Lung (tissue), 12 donors: ENCODE measurements around the gene COL10A1. TPM values are rescaled to one million over a fixed set of nuclear protein-coding genes. Genes with fewer than 3 reads are reported as not detected.

Experiments
- ATAC-seq: fragments of 200-7000 bp; cut with Tn5 transposase; one replicate; pipeline ENCODE4 v1.9.1; 2020; ENCODE audit warnings: moderate number of reproducible peaks; ENCODE audit not compliant: insufficient read depth, low FRiP score
- DNase-seq, 3 donors: peaks; one replicate each; pipeline ENCODE4 v3.0.0-alpha.2; 2013 to 2017
- H3K27ac ChIP-seq, 2 donors: one replicate each; pipeline ENCODE4 v1.5.1; 2013; ENCODE audit warnings: mild to moderate bottlenecking in 2 of 2, moderate library complexity in 2 of 2, control low read depth in 1 of 2, inconsistent platforms in 1 of 2, low read depth in 1 of 2, low read length in 1 of 2
- H3K27me3 ChIP-seq, 3 donors: one replicate each; pipeline ENCODE4 v1.5.1; 2013; ENCODE audit warnings: low read length in 2 of 3; ENCODE audit not compliant: control insufficient read depth in 3 of 3, insufficient read depth in 3 of 3
- H3K36me3 ChIP-seq, 4 donors: one replicate each; pipeline ENCODE4 v1.5.1; 2013; ENCODE audit warnings: low read length in 4 of 4, mild to moderate bottlenecking in 1 of 4, moderate library complexity in 1 of 4; ENCODE audit not compliant: control insufficient read depth in 4 of 4, insufficient read depth in 4 of 4
- H3K4me1 ChIP-seq, 5 donors: one replicate each; pipeline ENCODE4 v1.5.1; 2013; ENCODE audit warnings: low read length in 5 of 5, mild to moderate bottlenecking in 2 of 5, moderate library complexity in 1 of 5; ENCODE audit not compliant: control insufficient read depth in 5 of 5, insufficient read depth in 5 of 5
- H3K4me3 ChIP-seq: one replicate; pipeline ENCODE4 v1.5.1; 2013; ENCODE audit warnings: mild to moderate bottlenecking, control low read depth, moderate library complexity
- H3K9ac ChIP-seq, 2 donors: one replicate each; pipeline ENCODE4 v1.5.1; 2013; ENCODE audit warnings: low read length in 2 of 2, control low read depth in 1 of 2; ENCODE audit not compliant: insufficient read depth in 1 of 2
- H3K9me3 ChIP-seq, 4 donors: one replicate each; pipeline ENCODE4 v1.5.1; 2013; ENCODE audit warnings: low read length in 3 of 4, mild to moderate bottlenecking in 1 of 4, moderate library complexity in 1 of 4; ENCODE audit not compliant: control insufficient read depth in 4 of 4, insufficient read depth in 3 of 4
- WGBS, 2 donors: extraction: QIAGEN DNeasy Blood & Tissue Kit; methylation state at CpG; one replicate each; pipeline ENCODE4 v1.1.7; 2013; 5-methylcytosine and 5-hydroxymethylcytosine counted together
- polyA plus RNA-seq, 2 donors: library from polyadenylated mRNA; stranded (reverse); fragments of 200-250 nt; gene quantifications; one replicate each; pipeline ENCODE4 v1.2.1, GENCODE V29; 2013
- total RNA-seq, 2 donors: library from RNA; depleted of rRNA in 1 of 2; stranded (reverse); fragments of >200 nt in 1 of 2; gene quantifications; one replicate each; pipeline ENCODE4 v1.2.1, GENCODE V29; 2014 to 2021
- TF ChIP-seq, protein P1 (sequence below): IDR thresholded peaks from 2 replicates; pipeline ENCODE4 v1.5.1; 2012; ENCODE audit warnings: mild to moderate bottlenecking; ENCODE audit errors: control extremely low read depth, extremely low read depth
- donor health status: control.
- donor health status: control.
- donor health status: Bipolar disorder and iron deficiency.
- donor health status: healthy.
- donor health status: DM: yes; HTN: yes; CAD: no.

Gene COL10A1
- total and polyA plus RNA-seq, 4 donors = 0.28 TPM; not detected in 3

- TF ChIP-seq, protein P1, sequence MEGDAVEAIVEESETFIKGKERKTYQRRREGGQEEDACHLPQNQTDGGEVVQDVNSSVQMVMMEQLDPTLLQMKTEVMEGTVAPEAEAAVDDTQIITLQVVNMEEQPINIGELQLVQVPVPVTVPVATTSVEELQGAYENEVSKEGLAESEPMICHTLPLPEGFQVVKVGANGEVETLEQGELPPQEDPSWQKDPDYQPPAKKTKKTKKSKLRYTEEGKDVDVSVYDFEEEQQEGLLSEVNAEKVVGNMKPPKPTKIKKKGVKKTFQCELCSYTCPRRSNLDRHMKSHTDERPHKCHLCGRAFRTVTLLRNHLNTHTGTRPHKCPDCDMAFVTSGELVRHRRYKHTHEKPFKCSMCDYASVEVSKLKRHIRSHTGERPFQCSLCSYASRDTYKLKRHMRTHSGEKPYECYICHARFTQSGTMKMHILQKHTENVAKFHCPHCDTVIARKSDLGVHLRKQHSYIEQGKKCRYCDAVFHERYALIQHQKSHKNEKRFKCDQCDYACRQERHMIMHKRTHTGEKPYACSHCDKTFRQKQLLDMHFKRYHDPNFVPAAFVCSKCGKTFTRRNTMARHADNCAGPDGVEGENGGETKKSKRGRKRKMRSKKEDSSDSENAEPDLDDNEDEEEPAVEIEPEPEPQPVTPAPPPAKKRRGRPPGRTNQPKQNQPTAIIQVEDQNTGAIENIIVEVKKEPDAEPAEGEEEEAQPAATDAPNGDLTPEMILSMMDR = no peak
- Histone ChIP-seq H3K4me3 (no peak overlapping the region), H3K9ac (no peak overlapping the region), H3K27ac (no peak overlapping the region), H3K36me3 (no peaks in the 10 kb centered on the region), H3K9me3 (no peaks in the 10 kb centered on the region), H3K27me3 (no peaks in the 10 kb centered on the region), H3K4me1 (peaks cover 0 to 5% (median 3%) of the 10 kb centered on the region in 5 donors)
- ATAC-seq = no peak
- 72 to 83% methylated on average over 3 of the region's 3 CpGs for WGBS, 2 donors
- peak in 1 of 3 donors; percentile 27 for DNase-seq
Measured at GRCh38 chr6:116144605-116145004, 18.7 kb upstream of the COL10A1 start.

- no peak overlapping the region for H3K27ac ChIP-seq
- H3K4me3 ChIP-seq = no peak overlapping the region
- H3K27me3 ChIP-seq = no peaks in the 10 kb centered on the region
- WGBS, 2 donors = 83 to 89% methylated on average over 4 of the region's 4 CpGs
- TF ChIP-seq, protein P1 = no peak
- no peaks in the 10 kb centered on the region for H3K36me3 ChIP-seq
- H3K4me1 ChIP-seq = no peaks in the 10 kb centered on the region
- H3K9me3 ChIP-seq = no peaks in the 10 kb centered on the region
- DNase-seq (peak in 2 of 3 donors; percentile 17 to 54), ATAC-seq (no peak)
- no peak overlapping the region for H3K9ac ChIP-seq
Measured at GRCh38 chr6:116139917-116140316, 14.0 kb upstream of the COL10A1 start.

- no peaks in the 10 kb centered on the region for H3K4me1 ChIP-seq
- no peak overlapping the region for H3K9ac ChIP-seq
- no peaks in the 10 kb centered on the region for H3K36me3 ChIP-seq
- DNase-seq = no peak
- H3K27ac ChIP-seq = no peak overlapping the region
- no peaks in the 10 kb centered on the region for H3K9me3 ChIP-seq
- WGBS, 2 donors = 80% methylated on average over 5 of the region's 5 CpGs
- no peak overlapping the region for H3K4me3 ChIP-seq
- ATAC-seq = no peak
- TF ChIP-seq, protein P1 = no peak
- no peaks in the 10 kb centered on the region for H3K27me3 ChIP-seq
Measured at GRCh38 chr6:116136933-116137340, 11.0 kb upstream of the COL10A1 start.

DNA sequence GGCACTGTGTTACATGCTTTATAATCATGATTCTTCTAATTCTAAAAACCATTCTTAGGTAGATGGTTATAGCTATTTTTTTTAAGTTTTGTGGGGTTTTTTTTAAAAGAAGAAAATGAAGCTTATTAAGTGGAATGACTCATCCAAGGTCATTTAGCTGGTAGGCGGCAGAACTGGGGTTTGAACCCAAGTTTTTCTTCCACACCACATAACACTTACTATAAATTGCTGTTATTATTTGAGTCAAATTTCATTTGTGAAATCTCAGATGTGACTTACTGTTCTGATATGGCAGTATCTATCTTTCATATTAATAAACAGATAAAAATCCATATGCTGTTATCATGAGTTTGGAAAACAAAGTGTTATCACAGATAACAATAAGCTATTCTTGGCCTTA lies 10.4 kb upstream of the COL10A1 start:
- Histone ChIP-seq H3K9me3 (no peaks in the 10 kb centered on the region), H3K27me3 (no peaks in the 10 kb centered on the region), H3K9ac (no peak overlapping the region), H3K4me1 (no peaks in the 10 kb centered on the region), H3K4me3 (no peak overlapping the region), H3K27ac (no peak overlapping the region), H3K36me3 (no peaks in the 10 kb centered on the region)
- WGBS, 2 donors = 85 to 97% methylated on average over 1 of the region's 1 CpG
- TF ChIP-seq, protein P1 = no peak
- ATAC-seq = no peak
- DNase-seq = no peak
